ENCODE data around the gene ATPAF1.

Gene ATPAF1

GRCh38 chr1:46619656-46620258, 48.4 kb downstream of the ATPAF1 start:
- Histone ChIP-seq H3K79me2 (ENCODE audit: low read length) (no peaks in the 10 kb centered on the region), H3K9ac (ENCODE audit: low read length) (no peak overlapping the region), H3K36me3 (replicated peaks; ENCODE audit: low read depth, low read length) (no peaks in the 10 kb centered on the region), H3K27me3 (ENCODE audit: low read depth, low read length) (no peaks in the 10 kb centered on the region), H3K27ac (ENCODE audit: low read length) (no peak overlapping the region), H4K20me1 (ENCODE audit: insufficient read depth, low read length) (no peaks in the 10 kb centered on the region), H3K4me3 (ENCODE audit: low read length) (no peak overlapping the region), H3K4me1 (ENCODE audit: low read length) (peaks cover 9% of the 10 kb centered on the region; the same call in 1 of the 2 replicates), H3K4me2 (ENCODE audit: low read length) (no peak overlapping the region), H3K9me3 (ENCODE audit: insufficient read depth, low read length) (no peaks in the 10 kb centered on the region), H2AFZ (ENCODE audit: low read depth, low read length) (no peak overlapping the region)
- TF ChIP-seq EZH2phosphoT487 (IDR thresholded peaks at IDR 0.05; ENCODE audit: low read depth): no peak
- TF ChIP-seq CTCF (IDR thresholded peaks at IDR 0.05; ENCODE audit: low read depth, low read length): no peak

- Histone ChIP-seq H3K4me3 (ENCODE audit: low read length) (no peak overlapping the region), H3K27ac (ENCODE audit: low read length) (no peak overlapping the region), H4K20me1 (ENCODE audit: insufficient read depth, low read length) (no peaks in the 10 kb centered on the region), H3K36me3 (replicated peaks; ENCODE audit: low read depth, low read length) (no peaks in the 10 kb centered on the region), H3K9ac (ENCODE audit: low read length) (no peak overlapping the region), H2AFZ (ENCODE audit: low read depth, low read length) (no peak overlapping the region), H3K27me3 (ENCODE audit: low read depth, low read length) (no peaks in the 10 kb centered on the region), H3K79me2 (ENCODE audit: low read length) (no peaks in the 10 kb centered on the region), H3K4me1 (ENCODE audit: low read length) (peaks cover 9% of the 10 kb centered on the region; the same call in 1 of the 2 replicates), H3K4me2 (ENCODE audit: low read length) (no peak overlapping the region), H3K9me3 (ENCODE audit: insufficient read depth, low read length) (no peaks in the 10 kb centered on the region)
- TF ChIP-seq EZH2phosphoT487 (IDR thresholded peaks at IDR 0.05; ENCODE audit: low read depth) (no peak), CTCF (IDR thresholded peaks at IDR 0.05; ENCODE audit: low read depth, low read length) (no peak)
These were observed 49.3 kb downstream of the ATPAF1 start for GRCh38 chr1:46618754-46619415.

GRCh38 chr1:46617833-46618232, 50.3 kb downstream of the ATPAF1 start:
- Histone ChIP-seq H4K20me1 (ENCODE audit: insufficient read depth, low read length) (no peaks in the 10 kb centered on the region), H2AFZ (ENCODE audit: low read depth, low read length) (no peak overlapping the region), H3K4me2 (ENCODE audit: low read length) (no peak overlapping the region), H3K4me3 (ENCODE audit: low read length) (no peak overlapping the region), H3K27ac (ENCODE audit: low read length) (no peak overlapping the region), H3K9me3 (ENCODE audit: insufficient read depth, low read length) (no peaks in the 10 kb centered on the region), H3K4me1 (ENCODE audit: low read length) (peaks cover 9% of the 10 kb centered on the region; the same call in 1 of the 2 replicates), H3K79me2 (ENCODE audit: low read length) (no peaks in the 10 kb centered on the region), H3K36me3 (replicated peaks; ENCODE audit: low read depth, low read length) (no peaks in the 10 kb centered on the region), H3K9ac (ENCODE audit: low read length) (no peak overlapping the region), H3K27me3 (ENCODE audit: low read depth, low read length) (no peaks in the 10 kb centered on the region)
- no peak for TF ChIP-seq EZH2phosphoT487 (IDR thresholded peaks at IDR 0.05; ENCODE audit: low read depth)
- no peak for TF ChIP-seq CTCF (IDR thresholded peaks at IDR 0.05; ENCODE audit: low read depth, low read length)

GRCh38 chr1:46617108-46617800, 50.9 kb downstream of the ATPAF1 start:
- Histone ChIP-seq H3K27ac (ENCODE audit: low read length) (no peak overlapping the region), H3K27me3 (ENCODE audit: low read depth, low read length) (no peaks in the 10 kb centered on the region), H3K79me2 (ENCODE audit: low read length) (no peaks in the 10 kb centered on the region), H2AFZ (ENCODE audit: low read depth, low read length) (peak overlapping the region; percentile 88; the same call in 1 of the 2 replicates), H3K36me3 (replicated peaks; ENCODE audit: low read depth, low read length) (no peaks in the 10 kb centered on the region), H3K9ac (ENCODE audit: low read length) (peak overlapping the region; percentile 77), H3K4me3 (ENCODE audit: low read length) (peak overlapping the region; percentile 97), H3K4me1 (ENCODE audit: low read length) (peaks cover 9% of the 10 kb centered on the region; the same call in 1 of the 2 replicates), H3K4me2 (ENCODE audit: low read length) (peak overlapping the region; percentile 97), H4K20me1 (ENCODE audit: insufficient read depth, low read length) (no peaks in the 10 kb centered on the region), H3K9me3 (ENCODE audit: insufficient read depth, low read length) (no peaks in the 10 kb centered on the region)
- no peak for TF ChIP-seq EZH2phosphoT487 (IDR thresholded peaks at IDR 0.05; ENCODE audit: low read depth)
- TF ChIP-seq CTCF (IDR thresholded peaks at IDR 0.05; ENCODE audit: low read depth, low read length): no peak
